ENCODE measurements around the gene NFAM1. TPM values are rescaled to one million over a fixed set of nuclear protein-coding genes. Genes with fewer than 3 reads are reported as not detected.

Gene NFAM1
- total RNA-seq, 1 experiment from 2014 or later, result 0.12 TPM

GRCh38 chr22:42428025-42428424 is 4.2 kb downstream of the NFAM1 start:
- no peaks in the 10 kb centered on the region for H3K9me2 ChIP-seq (ENCODE audit: insufficient read depth)
- H3K4me2 ChIP-seq (ENCODE audit: low read length), result no peak overlapping the region
- ChIA-PET CTCF (no interaction called here), POLR2A (no interaction called here), RAD21 (ENCODE audit: low non-redundant PET in 1 of 2, low total read pairs in 2 of 2, uncharacterized antibody in 2 of 2, unreplicated experiment in 2 of 2) (no interaction called here)
- no peak overlapping the region for H2AFZ ChIP-seq (ENCODE audit: low read depth, low read length, poor library complexity, severe bottlenecking)
- H3K4me1 ChIP-seq (ENCODE audit: control insufficient read depth in 1 of 2, insufficient read depth in 2 of 2, low read length in 2 of 2), result peaks cover 0 to 7% of the 10 kb centered on the region in 2 experiments; a peak in 2 of 4 replicates
- intact Hi-C loops (cut with micrococcal nuclease), result no loop called here
- ATAC-seq (no peak), DNase-seq (ENCODE audit: low read depth, low spot score) (no peak)
- no peaks in the 10 kb centered on the region for H3K9me3 ChIP-seq (ENCODE audit: control insufficient read depth in 1 of 2, insufficient read depth in 1 of 2, low read depth in 1 of 2, low read length in 2 of 2)
- BruUV-seq (replicated peaks), result no TSS peak
- no peak overlapping the region for H3K9ac ChIP-seq (ENCODE audit: low read length)
- no peaks in the 10 kb centered on the region for H3K27me3 ChIP-seq (ENCODE audit: insufficient read depth, low read length)
- no peak overlapping the region for H3K27ac ChIP-seq (ENCODE audit: low read depth, low read length)
- H4K20me1 ChIP-seq (ENCODE audit: insufficient read depth), result no peaks in the 10 kb centered on the region
- H3K4me3 ChIP-seq (replicated peaks in 1 of 2; ENCODE audit: low read depth in 1 of 2, low read length in 2 of 2), result no peak overlapping the region
- no peaks in the 10 kb centered on the region for H3K79me2 ChIP-seq (ENCODE audit: insufficient read depth, low read length)
- no peaks in the 10 kb centered on the region for H3K36me3 ChIP-seq (ENCODE audit: control insufficient read depth in 1 of 2, insufficient read depth in 2 of 2, low read length in 2 of 2)
- no peak for TF ChIP-seq JUND (IDR thresholded peaks at IDR 0.05)
- TF ChIP-seq ZNF274 (IDR thresholded peaks at IDR 0.05; ENCODE audit: low read depth, low read length), result no peak
- TF ChIP-seq SIN3A (IDR thresholded peaks at IDR 0.05; ENCODE audit: low read depth), result no peak
- no peak for TF ChIP-seq SRF (IDR thresholded peaks at IDR 0.05; ENCODE audit: low read depth)
- no peak for TF ChIP-seq TCF7L2 (IDR thresholded peaks at IDR 0.05; ENCODE audit: borderline replicate concordance, extremely low read depth, insufficient read depth, insufficient read length)
- no peak for TF ChIP-seq CTCF (IDR thresholded peaks at IDR 0.05 in 2 of 3, conservative IDR thresholded peaks at IDR 0.05 in 1 of 3; ENCODE audit: borderline replicate concordance in 1 of 3, insufficient read depth in 1 of 3, low read depth in 2 of 3, low read length in 2 of 3)
- no peak for TF ChIP-seq CEBPB (IDR thresholded peaks at IDR 0.05; ENCODE audit: low read depth)
- no peak for TF ChIP-seq POLR2A (IDR thresholded peaks at IDR 0.05; ENCODE audit: borderline replicate concordance, extremely low read depth, insufficient read depth, insufficient read length)
- TF ChIP-seq RAD21 (IDR thresholded peaks at IDR 0.05; ENCODE audit: low read depth), result no peak
- no peak for TF ChIP-seq ZBTB33 (IDR thresholded peaks at IDR 0.05; ENCODE audit: extremely low read depth, insufficient replicate concordance, low read length)
- TF ChIP-seq MAX (IDR thresholded peaks at IDR 0.05), result no peak
- no peak for TF ChIP-seq EZH2 (IDR thresholded peaks at IDR 0.05)
- no peak for TF ChIP-seq YY1 (IDR thresholded peaks at IDR 0.05; ENCODE audit: extremely low read depth, insufficient replicate concordance, low read depth, low read length)
- no peak for TF ChIP-seq POLR2AphosphoS5 (IDR thresholded peaks at IDR 0.05; ENCODE audit: low read depth, low read length)
